HG03175 (cell line): ENCODE results near the gene MIB2.
"Not testable (repeated sequence)": the region's sequence is repeated elsewhere in the genome, so short reads cannot be mapped to it uniquely, and the experiment has no call there.

Source experiments
- ATAC-seq: cut with Tn5 transposase; IDR thresholded peaks from one replicate; pipeline ENCODE4 v1.9.1; 2021; ENCODE audit warnings: mild to moderate bottlenecking, moderate library complexity; ENCODE audit not compliant: unreplicated experiment

MIB2 gene

DNA sequence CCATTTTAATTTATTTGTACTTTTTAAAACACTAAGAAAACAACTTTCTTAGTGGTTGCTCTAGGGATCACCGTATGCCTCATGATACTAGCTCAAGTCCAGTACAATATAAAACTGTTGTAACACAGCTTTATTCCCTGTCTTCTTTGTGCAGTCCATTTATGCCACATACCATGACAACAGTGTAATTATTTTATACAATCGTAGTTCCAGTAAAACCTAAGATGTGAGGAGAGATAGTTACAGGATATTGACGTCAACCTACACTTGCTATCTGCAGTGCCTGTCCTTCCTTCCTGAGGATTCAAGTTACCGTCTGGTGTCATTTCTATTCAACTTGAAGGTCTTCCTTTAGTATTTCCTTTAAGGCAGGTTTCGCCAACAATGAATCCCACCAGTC lies 31.0 kb downstream of the MIB2 start:
- not testable (repeated sequence) for ATAC-seq

DNA sequence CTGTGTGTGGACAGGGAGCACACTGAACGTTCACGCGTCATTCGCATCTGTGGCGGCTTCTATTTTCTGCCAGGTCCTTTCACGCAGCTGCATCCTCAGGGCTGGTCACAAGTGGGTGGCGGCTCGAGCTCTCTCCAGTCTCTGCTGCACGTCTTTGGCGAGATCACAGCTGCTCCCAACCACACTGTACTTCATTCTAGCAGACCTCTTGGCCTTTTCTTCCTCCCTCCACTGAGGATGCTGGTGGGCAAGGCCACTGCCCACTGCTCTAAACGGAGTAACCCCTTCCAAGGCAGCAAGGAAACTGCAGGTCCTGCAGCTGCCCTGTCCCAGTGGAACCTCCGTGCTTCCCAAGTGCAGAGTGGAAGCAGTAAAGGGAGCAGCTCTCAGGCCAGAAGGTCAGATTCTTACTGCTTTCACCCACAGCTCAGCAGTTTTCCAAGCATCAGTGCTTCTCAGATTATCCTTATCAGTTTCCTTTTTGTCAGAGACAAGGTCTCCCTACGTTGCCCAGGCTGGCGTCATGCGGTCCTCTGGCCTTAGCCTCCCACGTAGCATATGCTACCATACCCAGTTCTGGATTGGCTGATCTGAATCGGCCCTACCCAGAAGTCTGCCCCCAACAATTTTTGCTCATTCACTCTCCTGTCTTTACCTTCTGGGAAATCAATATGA lies 32.4 kb downstream of the MIB2 start:
- not testable (repeated sequence) for ATAC-seq

DNA sequence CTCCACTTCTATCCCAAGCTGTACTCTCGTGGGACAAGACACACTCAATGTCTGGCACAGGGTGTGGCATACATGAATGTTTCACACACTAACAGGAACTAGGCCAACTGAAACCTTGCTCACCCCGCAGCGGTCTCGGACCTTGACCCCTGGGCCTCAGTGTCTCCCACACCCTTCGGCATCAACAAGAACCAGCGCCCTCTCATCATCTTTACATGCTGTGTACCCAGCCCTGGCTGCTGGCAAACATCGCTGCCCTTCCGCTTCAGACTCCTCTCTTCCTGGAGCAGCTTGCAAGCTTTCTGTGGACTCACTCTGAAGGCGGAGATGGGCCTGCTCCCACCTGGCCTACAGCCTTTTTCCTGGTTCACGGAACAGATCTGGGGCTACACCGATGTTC lies 33.0 kb downstream of the MIB2 start:
- ATAC-seq = not testable (repeated sequence)

DNA sequence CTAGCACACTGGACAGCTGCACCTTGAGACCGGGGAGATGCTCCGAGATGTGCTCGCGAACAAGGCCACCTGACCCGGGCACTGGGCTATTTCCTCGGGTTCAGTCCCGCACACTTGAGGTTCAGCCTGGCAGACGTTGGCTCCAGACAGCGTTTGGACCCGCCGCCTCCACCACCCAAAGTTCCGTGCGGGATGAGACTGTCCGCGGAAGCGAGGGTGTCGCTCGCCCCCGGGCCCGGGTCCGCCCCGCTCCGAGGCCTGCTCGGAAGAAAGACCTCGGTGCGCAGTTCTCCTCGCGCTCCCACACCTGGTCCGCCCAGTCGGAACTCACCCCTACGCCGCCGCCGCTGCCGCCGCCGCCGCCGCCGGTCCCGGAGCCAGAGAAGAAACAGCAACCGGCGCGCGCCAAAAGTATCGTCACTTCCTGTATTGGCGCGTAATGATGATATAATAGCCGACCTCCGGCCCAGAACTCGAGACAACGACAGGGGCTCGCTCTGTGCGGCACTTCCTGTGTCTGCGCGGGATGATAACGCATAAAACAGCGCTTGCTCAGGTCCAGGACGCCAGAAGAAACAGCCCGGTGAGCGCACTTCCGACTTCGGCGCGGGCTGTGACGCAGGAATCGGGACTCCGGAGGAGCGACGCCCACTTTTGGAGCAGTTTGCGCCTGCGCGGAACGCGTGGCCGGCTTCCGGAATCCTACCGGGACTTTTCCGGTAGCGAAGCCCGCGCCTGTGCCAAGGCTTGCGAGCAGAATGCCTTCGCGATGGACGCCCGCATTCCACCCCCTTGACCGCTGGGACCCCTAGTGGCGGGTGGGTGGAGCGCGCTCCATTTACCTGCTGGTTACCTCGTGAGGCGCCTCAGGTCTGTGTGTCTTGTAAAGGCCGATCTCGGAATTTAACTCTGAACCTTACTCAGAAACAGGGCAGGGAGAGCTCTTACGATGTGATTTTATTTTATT lies 43.6 kb downstream of the MIB2 start, which contains the start of gene CDK11B:
Gene CDK11B, minus strand, starts transcription at position 422 of the 967 bp plus-strand sequence. CDS start 1,519 bp downstream, outside the sequence.
- ATAC-seq = peak; percentile 86

DNA sequence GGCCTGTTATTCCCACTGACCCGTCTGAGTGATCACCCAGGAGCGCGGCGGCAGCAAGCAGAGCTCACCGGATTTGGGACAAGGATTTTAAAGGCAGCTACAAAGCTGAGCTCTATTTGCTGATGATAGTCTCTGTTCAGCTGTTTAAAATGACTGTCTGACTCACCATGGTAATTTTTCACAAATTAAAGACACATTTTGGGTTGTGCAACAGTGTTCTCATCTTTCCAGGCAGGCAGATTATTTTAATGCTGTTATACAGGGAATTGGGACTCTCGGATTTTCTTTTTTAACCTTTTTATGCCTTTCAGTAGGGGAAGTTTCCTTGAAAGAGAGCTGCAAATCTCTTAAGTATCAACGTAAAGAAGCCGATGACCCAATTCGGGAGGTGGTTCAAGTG lies 47.1 kb downstream of the MIB2 start:
- ATAC-seq = not testable (repeated sequence)

DNA sequence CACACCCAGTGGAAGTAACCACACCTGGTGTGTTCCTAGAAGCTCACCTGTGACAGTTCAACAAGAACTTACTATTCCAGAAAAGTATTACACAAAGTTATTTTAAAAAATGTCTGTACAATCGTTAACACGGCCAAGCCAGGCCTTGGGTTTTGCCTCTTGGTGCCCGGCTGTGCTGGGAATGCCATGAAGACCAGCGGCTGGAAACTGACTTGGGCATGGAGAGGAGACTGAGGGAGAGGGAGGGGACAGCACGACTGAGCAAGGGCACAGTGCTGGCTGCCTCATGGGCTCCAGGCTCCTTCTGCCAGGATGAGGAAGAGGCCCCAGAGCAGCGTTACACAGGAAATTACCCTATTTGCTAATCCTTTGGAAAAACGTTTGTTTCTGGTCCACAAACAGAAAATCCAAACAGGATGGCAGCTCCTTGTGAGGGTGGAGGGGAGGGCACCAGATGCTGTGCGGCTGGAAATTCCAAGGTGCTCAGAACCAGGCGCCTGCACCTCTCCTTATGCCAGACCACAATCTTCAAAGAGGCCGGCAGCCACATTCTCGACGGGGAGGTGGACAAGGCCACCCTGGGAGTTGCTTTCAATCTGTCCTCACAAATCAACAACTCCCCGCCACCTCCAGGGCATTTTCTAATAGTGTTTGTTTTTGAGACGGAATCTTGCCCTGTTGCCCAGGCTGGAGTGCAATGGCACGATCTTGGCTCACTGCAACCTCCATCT lies 47.7 kb downstream of the MIB2 start:
- ATAC-seq = not testable (repeated sequence)

DNA sequence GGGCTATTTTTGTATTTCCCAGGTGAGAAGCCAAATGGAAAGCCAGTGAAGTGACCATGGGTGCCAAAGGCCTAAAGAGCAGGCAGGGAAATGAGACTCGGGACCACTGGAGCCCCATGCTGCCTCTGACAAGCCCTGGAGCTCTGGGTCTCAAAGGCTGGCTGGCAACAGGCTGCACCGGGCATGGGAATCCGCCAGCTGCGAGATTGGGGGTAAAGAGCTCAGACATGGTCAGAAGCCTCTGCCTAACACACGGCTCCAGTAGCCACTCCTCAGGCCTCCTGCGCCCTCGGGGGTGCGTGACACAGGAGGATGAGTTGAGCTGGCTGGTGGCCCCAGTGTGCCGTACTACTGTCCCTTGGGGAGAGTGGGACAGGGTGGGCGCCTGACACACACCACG lies 49.0 kb downstream of the MIB2 start:
- ATAC-seq = not testable (repeated sequence)

DNA sequence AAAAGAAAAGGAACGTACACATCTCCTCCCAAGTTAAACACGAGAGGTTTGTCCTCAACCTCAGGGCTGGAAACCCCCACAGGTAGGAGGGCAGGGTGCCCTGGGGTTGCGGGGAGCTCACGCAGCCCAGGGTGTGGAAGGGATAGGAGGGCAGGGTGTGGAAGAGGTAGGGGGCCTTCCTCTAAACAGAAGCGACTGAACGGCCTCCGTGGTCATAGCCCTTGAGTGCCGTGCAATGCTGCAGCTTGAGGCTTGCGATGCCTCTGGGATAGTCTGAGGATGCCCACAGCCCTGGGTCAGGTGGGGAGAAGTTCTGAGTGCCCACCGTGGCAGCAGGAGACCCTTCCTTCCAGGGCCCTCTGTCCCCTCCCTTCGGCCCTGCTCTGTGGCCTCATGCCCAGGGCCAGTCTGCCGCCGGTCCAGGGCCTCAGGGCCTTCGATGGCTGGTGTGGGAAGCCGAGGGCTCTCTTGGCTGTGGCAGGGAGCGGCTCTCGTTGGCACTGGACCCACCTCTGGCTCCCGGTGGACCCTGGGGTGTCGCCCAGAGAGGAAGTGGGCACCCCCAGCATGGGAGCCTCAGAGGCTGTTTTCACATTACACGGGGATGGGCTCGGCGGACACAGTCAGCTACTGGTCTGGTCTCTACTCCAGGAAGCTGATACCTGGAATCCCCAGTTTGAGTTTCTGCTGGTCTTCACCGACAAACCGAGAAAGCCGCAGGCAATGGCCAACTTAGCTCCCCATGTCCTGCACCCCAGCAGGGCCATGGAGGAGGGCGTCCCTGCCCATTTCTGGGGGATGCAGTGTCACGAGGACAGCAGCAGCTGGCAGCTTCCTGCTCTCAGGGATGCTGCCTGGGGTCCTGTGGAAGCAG lies 49.9 kb downstream of the MIB2 start:
- no peak for ATAC-seq

DNA sequence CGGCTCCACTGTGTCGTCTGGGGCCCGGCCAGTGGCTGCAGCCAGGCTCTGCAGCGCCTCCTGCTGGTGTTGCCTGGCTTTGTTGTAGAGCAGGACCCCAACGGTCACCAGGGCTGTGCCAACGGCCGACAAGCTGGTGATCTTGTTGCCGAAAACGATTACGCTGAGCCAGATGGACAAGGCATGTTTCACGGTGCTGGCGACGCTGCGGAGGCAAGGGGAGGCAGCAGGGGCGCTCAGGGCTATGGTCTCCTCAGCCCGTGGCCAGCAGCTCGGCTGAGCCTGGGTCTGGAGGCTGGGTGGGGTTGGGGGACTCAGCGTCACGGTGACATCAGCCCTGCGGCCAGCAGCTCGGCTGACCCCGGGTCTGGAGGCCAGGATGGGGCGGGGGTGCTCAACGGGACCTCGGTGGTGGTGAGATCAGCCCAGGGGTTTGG lies 50.5 kb downstream of the MIB2 start:
- no peak for ATAC-seq

DNA sequence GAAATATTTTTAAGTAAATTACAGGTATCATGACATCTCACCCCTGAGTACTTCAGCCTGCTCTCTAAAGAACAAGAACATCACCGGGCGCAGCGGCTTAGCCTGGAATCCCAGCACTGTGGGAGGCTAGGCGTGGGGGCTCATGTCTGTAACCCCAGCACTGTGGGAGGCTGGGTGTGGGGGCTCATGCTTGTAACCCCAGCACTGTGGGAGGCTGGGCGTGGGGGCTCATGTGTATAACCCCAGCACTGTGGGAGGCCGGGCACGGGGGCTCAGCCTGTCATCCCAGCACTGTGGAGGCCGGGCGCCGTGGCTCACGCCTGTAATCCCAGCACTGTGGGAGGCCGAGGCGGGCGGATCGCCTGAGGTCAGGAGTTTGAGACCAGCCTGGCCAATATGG lies 51.2 kb downstream of the MIB2 start:
- no peak for ATAC-seq

DNA sequence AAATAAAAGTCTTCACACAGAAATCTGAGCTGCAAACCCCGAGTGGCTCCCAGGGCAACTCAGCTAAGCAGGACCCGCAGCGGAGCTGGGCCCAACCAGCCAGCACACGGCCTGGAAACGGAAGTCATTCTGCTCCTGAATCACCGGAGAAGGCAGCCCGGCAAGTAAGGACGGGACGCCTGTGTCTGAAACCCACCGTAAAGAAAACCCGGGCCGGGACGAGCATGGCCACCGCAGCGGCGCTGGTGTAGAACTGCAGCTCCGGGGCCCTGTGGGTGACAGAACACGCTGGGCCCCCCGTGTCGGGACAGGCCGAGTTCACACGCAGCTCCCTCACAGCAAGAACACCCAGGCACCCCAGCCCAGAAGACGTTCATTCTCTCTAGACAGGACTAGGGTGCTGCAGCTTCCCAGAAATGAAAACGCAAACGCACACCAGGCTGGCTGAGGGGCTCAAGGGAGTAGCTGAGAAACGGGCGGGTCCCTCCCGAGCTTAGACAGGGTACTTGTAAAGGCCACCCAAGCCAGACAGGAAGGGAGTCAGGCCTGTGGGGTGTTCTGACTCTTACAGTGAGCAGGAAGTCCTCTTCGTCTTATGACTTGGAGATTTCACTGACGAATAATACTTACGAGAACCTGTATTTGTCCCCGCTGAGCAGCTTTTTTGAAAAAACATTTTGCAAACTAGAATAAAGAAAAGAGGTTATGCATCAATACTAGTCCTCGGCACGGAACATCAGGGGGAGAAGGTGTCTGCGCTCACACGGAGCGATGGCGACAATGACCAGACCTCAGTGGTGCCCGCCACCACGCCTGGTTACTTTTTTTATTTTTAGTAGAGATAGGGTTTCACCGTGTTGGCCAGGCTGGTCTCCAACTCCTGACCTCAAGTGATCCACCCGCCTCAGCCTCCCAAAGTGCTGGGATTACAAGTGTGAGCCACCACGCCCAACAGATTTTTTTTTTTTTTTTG lies 54.5 kb downstream of the MIB2 start:
- no peak for ATAC-seq

DNA sequence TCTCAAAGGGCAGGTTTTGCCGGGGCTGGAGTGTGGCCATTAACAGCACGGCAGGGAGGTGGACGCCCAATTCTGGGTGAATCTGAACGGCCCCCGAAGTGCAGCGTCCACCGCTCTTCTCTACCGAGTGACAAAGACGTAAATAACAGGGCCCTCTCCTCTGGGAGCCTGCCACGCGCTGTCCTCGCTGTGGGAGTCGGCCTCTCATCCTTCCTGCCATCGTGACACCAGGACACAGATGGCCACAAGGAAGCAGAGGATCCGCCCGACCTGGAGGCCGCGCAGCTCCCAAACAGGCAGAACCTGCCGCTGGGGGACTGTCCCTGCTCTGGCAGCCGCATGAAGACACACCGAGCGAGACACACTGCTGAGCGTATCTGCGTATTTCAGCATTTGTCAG lies 55.6 kb downstream of the MIB2 start:
- ATAC-seq = no peak

DNA sequence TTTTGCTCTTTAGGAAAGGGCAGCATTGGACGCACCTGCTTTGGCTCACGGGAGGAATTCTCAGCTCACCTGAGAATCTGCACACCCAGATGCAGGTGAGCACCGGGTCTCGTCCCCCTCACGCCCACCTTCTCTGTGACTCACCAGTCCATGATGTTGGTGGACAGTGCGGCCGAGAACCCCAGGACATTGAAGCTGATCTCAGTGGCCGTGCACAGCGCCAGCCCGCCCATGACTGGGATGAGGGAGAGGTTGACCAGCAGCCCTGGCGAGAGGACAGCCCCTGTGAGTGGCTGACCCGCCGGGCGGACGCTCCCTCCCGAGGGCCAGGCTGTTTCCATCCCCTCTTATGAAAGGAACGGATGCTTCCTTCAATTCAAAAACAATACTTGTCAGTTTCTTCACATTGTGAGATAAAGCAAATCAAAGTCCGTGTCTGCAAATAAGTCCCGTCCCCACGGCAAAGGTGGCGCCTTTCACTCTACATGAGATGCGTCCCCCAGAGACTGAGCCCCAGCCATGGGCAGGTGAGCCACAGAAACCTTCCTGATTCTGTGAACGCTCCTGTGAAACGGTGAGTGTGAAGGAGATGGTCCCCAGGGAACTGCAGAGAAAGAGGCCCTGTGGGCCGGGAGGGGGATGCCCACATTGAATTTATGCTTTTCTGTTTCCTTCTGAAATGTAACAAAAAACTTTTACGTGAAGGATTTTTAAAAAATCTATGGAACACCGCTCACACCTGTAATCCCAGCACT lies 56.2 kb downstream of the MIB2 start:
- no peak for ATAC-seq

DNA sequence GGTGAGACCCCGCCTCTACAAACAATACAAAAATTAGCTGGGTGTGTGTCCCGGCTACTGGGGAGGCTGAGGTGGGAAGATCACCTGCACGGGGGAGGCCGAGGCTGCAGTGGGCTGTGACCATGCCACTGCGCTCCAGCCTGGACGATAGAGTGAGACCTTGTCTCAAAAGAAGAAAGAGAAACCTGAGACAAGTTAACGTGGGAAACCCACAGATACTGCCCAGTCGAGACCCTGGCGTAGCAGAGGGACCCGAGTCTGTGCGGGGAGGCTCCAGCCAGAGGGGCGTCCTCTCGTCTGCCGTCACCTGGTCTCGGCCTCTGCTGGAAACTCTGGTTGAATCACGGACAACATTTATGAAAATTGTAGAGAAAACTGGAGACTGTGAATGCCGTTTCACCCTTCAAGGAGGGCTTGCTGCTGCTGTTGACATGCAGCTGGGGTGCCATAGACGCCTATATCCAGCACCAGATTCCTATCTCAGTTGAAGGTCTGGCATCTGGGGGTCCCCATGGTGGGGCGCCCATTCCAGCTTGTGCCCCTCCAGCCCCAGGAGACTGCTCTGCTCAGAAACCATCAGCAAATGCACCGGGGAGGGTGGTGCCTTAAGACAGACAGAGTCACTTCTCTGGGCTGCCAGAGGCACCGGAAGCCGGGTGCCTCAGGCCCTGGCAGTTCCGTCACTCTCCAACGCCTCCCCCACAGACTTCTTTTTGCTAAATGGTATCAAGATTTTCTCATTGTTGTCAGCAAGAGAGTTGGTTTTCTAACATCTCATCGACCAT lies 57.1 kb downstream of the MIB2 start:
- ATAC-seq = no peak

DNA sequence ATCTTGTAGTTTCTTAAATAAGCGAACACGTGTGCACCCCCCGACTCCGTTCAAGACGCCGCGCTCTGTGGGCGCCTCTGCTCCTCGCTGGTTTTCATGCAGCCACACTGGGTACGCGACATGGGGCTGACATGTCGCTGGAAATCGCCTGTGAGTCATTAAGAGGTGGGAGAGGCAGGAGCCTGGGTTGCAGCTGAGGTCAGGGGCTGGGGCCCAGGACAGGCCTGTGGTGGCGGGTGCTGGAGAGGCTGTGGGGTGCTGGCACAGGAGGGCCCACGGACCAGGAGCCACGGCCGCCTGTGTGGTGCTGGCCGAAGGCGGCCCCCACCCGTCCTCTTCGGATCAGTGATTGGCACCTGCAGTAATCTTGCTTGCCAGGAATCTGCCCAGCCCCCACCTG lies 59.5 kb downstream of the MIB2 start:
- ATAC-seq = not testable (repeated sequence)

DNA sequence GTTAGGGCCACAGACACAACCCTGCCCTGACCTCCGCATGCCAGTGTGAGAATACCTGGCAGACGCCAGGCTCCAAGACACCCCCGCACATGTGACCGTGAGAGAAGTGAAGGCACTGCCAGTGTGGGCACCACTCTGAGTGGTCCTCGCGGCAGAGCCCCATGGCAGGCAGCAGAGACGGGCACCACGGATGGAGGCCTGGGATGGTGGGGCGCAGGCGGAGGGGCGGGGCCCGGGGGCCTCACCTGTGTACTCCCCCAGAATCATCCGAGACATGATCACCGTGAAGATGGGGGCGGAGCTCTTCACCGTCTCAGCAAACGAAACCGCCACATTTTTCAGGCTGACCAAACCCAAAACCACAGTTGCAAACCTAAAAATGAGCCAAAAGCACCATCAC lies 59.9 kb downstream of the MIB2 start:
- ATAC-seq = not testable (repeated sequence)

DNA sequence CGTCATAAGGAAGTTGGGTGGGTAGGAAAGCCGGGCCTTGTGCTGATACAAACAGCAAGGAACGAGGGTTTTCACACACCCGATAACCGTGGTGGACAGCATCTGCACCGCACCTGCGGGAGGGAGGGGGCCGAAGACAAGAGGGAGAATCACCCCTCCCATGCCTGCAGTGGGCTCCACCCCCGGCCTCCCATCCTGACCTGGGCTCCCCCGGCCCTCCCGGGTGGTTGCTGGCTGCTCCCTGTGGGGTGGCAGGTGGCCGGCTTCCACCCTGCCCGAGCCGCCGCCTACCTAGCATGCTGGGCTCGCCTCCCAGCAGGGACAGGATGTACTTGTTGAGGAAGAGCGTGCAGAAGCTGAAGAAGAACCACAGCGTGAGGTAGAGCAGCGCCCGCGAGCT lies 60.8 kb downstream of the MIB2 start:
- not testable (repeated sequence) for ATAC-seq
